Trophoblast cell (in vitro differentiated cells and primary cell): ENCODE data around the gene CLCNKB.
"Not testable (repeated sequence)": the region's sequence is repeated elsewhere in the genome, so short reads cannot be mapped to it uniquely, and the experiment has no call there.

Source experiments
- DNase-seq, 2 donors: peaks; one replicate each; pipeline ENCODE4 v3.0.0-alpha.2; 2016
- H2AFZ ChIP-seq: 2 replicates; pipeline ENCODE4 v1.6.1; 2013; ENCODE audit warnings: low read length, moderate library complexity, mild to moderate bottlenecking; ENCODE audit not compliant: insufficient read depth, poor library complexity
- H2AK5ac ChIP-seq: 2 replicates; pipeline ENCODE4 v1.6.1; 2013; ENCODE audit warnings: mild to moderate bottlenecking, low read length
- H2BK120ac ChIP-seq: 2 replicates; pipeline ENCODE4 v1.6.1; 2013; ENCODE audit warnings: low read length, mild to moderate bottlenecking, moderate library complexity; ENCODE audit not compliant: insufficient read depth, poor library complexity
- H2BK12ac ChIP-seq: 2 replicates; pipeline ENCODE4 v1.6.1; 2013; ENCODE audit warnings: mild to moderate bottlenecking, low read length, moderate library complexity
- H2BK5ac ChIP-seq: 2 replicates; pipeline ENCODE4 v1.6.1; 2013; ENCODE audit warnings: low read length, low read depth, moderate library complexity, mild to moderate bottlenecking; ENCODE audit not compliant: poor library complexity
- H3K14ac ChIP-seq: 2 replicates; pipeline ENCODE4 v1.6.1; 2013; ENCODE audit warnings: mild to moderate bottlenecking, low read length
- H3K18ac ChIP-seq: 2 replicates; pipeline ENCODE4 v1.6.1; 2013; ENCODE audit warnings: mild to moderate bottlenecking, low read length
- H3K23ac ChIP-seq: 2 replicates; pipeline ENCODE4 v1.6.1; 2013; ENCODE audit warnings: low read length
- H3K27ac ChIP-seq: 2 replicates; pipeline ENCODE4 v1.5.1; 2013; ENCODE audit warnings: low read depth, mild to moderate bottlenecking, inconsistent platforms, low read length, moderate library complexity
- H3K27me3 ChIP-seq: 2 replicates; pipeline ENCODE4 v1.6.1; 2013; ENCODE audit warnings: inconsistent platforms, mild to moderate bottlenecking, low read length, moderate library complexity; ENCODE audit not compliant: insufficient read depth
- H3K36me3 ChIP-seq, 2 experiments: 1 replicate in 1 of 2; 2 replicates in 1 of 2; pipeline ENCODE4 v1.6.1; 2013; ENCODE audit warnings: low read length in 2 of 2, mild to moderate bottlenecking in 2 of 2, moderate library complexity in 1 of 2; ENCODE audit not compliant: insufficient read depth in 2 of 2, control insufficient read depth in 1 of 2
- H3K4ac ChIP-seq: 2 replicates; pipeline ENCODE4 v1.6.1; 2013; ENCODE audit warnings: low read depth, mild to moderate bottlenecking, low read length, moderate library complexity
- H3K4me1 ChIP-seq, 2 experiments: 1 replicate in 1 of 2; 2 replicates in 1 of 2; pipeline ENCODE4 v1.6.1; 2013; ENCODE audit warnings: low read length in 2 of 2, mild to moderate bottlenecking in 2 of 2, moderate library complexity in 1 of 2; ENCODE audit not compliant: insufficient read depth in 2 of 2, control insufficient read depth in 1 of 2
- H3K4me2 ChIP-seq: 2 replicates; pipeline ENCODE4 v1.6.1; 2013; ENCODE audit warnings: inconsistent platforms, mild to moderate bottlenecking, low read length, moderate library complexity
- H3K4me3 ChIP-seq: 2 replicates; pipeline ENCODE4 v1.5.1; 2013; ENCODE audit warnings: mild to moderate bottlenecking, low read depth, low read length, inconsistent platforms
- H3K79me1 ChIP-seq: one replicate; pipeline ENCODE4 v1.6.1; 2013; ENCODE audit warnings: low read length
- H3K79me2 ChIP-seq: 2 replicates; pipeline ENCODE4 v1.6.1; 2013; ENCODE audit warnings: low read length, mild to moderate bottlenecking; ENCODE audit not compliant: control insufficient read depth, insufficient read depth, poor library complexity
- H3K9ac ChIP-seq: 2 replicates; pipeline ENCODE4 v1.6.1; 2013; ENCODE audit warnings: mild to moderate bottlenecking, low read length
- H3K9me3 ChIP-seq: 2 replicates; pipeline ENCODE4 v1.6.1; 2013; ENCODE audit warnings: low read depth, mild to moderate bottlenecking, control low read depth, inconsistent platforms, low read length; ENCODE audit not compliant: insufficient read depth
- H4K12ac ChIP-seq: 2 replicates; pipeline ENCODE4 v1.6.1; 2013; ENCODE audit warnings: low read depth, mild to moderate bottlenecking, low read length, moderate library complexity
- H4K8ac ChIP-seq: 2 replicates; pipeline ENCODE4 v1.6.1; 2013; ENCODE audit warnings: low read depth, mild to moderate bottlenecking, low read length, moderate library complexity
- H4K91ac ChIP-seq: one replicate; pipeline ENCODE4 v1.6.1; 2013; ENCODE audit warnings: low read depth, mild to moderate bottlenecking, low read length, moderate library complexity
- WGBS: extraction: QIAGEN DNeasy Blood & Tissue Kit; methylation state at CpG from one replicate; pipeline ENCODE4 v1.1.7; 2013; ENCODE audit warnings: missing lambda C conversion rate; ENCODE audit not compliant: insufficient read length, insufficient coverage; ENCODE audit errors: extremely low coverage; 5-methylcytosine and 5-hydroxymethylcytosine counted together

CLCNKB gene

GRCh38 chr1:16058394-16059120, 15.0 kb downstream of the CLCNKB start:
- not testable (repeated sequence) for H3K36me3 ChIP-seq, H3K9ac ChIP-seq, H3K79me2 ChIP-seq, H3K18ac ChIP-seq, H4K91ac ChIP-seq, H2AK5ac ChIP-seq, H4K12ac ChIP-seq, DNase-seq, H3K79me1 ChIP-seq, H2BK5ac ChIP-seq, H3K9me3 ChIP-seq, H3K27ac ChIP-seq, H3K4ac ChIP-seq, H3K27me3 ChIP-seq, H4K8ac ChIP-seq, H3K4me2 ChIP-seq, H3K23ac ChIP-seq, H2BK120ac ChIP-seq, H2BK12ac ChIP-seq, H2AFZ ChIP-seq, H3K4me1 ChIP-seq, H3K14ac ChIP-seq, H3K4me3 ChIP-seq
- WGBS, result no CpG with 5 or more reads among the region's 20 CpGs

GRCh38 chr1:16061266-16061665, 17.7 kb downstream of the CLCNKB start:
- DNase-seq, result peak in 1 of 2 donors; percentile 12
- no peak overlapping the region for H4K8ac ChIP-seq
- H3K4me1 ChIP-seq, result peaks cover 0 to 8% of the 10 kb centered on the region in 2 experiments
- H3K4me3 ChIP-seq, result no peak overlapping the region
- H3K23ac ChIP-seq, result no peak overlapping the region
- H3K9ac ChIP-seq, result no peak overlapping the region
- WGBS, result no CpG with 5 or more reads among the region's 3 CpGs
- H2BK5ac ChIP-seq, result no peak overlapping the region
- H4K91ac ChIP-seq, result no peak overlapping the region
- no peak overlapping the region for H2BK120ac ChIP-seq
- H2BK12ac ChIP-seq, result no peak overlapping the region
- no peaks in the 10 kb centered on the region for H3K9me3 ChIP-seq
- H3K79me2 ChIP-seq, result no peaks in the 10 kb centered on the region
- H4K12ac ChIP-seq, result no peak overlapping the region
- H3K27ac ChIP-seq, result no peak overlapping the region
- no peak overlapping the region for H2AK5ac ChIP-seq
- H3K4ac ChIP-seq, result no peak overlapping the region
- H2AFZ ChIP-seq, result no peak overlapping the region
- no peaks in the 10 kb centered on the region for H3K36me3 ChIP-seq
- no peaks in the 10 kb centered on the region for H3K79me1 ChIP-seq
- H3K4me2 ChIP-seq, result no peak overlapping the region
- no peaks in the 10 kb centered on the region for H3K27me3 ChIP-seq
- no peak overlapping the region for H3K14ac ChIP-seq
- no peak overlapping the region for H3K18ac ChIP-seq

- not testable (repeated sequence) for H3K14ac ChIP-seq, H3K23ac ChIP-seq, H3K27me3 ChIP-seq, H4K8ac ChIP-seq, H2BK120ac ChIP-seq, H3K79me2 ChIP-seq, H3K36me3 ChIP-seq, H3K4me3 ChIP-seq, H3K27ac ChIP-seq, H2BK12ac ChIP-seq, H3K4me1 ChIP-seq, H2AK5ac ChIP-seq, H3K18ac ChIP-seq, H3K9me3 ChIP-seq, H4K91ac ChIP-seq, H3K4me2 ChIP-seq, H2AFZ ChIP-seq, H3K9ac ChIP-seq, H4K12ac ChIP-seq, H3K4ac ChIP-seq, DNase-seq, H2BK5ac ChIP-seq, H3K79me1 ChIP-seq
- WGBS, result no CpG with 5 or more reads among the region's 18 CpGs
Measured at GRCh38 chr1:16061989-16062686, 18.6 kb downstream of the CLCNKB start.

- not testable (repeated sequence) for H3K9me3 ChIP-seq, H3K18ac ChIP-seq, H3K9ac ChIP-seq, H3K27me3 ChIP-seq, H4K12ac ChIP-seq, H2AK5ac ChIP-seq, H3K4ac ChIP-seq, H2BK120ac ChIP-seq, H3K23ac ChIP-seq, H3K79me2 ChIP-seq, H3K4me3 ChIP-seq, H3K4me1 ChIP-seq, H3K27ac ChIP-seq, H2BK5ac ChIP-seq, H2BK12ac ChIP-seq, H3K14ac ChIP-seq, H4K8ac ChIP-seq, H3K36me3 ChIP-seq, DNase-seq, H3K79me1 ChIP-seq, H4K91ac ChIP-seq, H2AFZ ChIP-seq, H3K4me2 ChIP-seq
- no CpG with 5 or more reads among the region's 9 CpGs for WGBS
Measured at GRCh38 chr1:16062687-16063075, 19.1 kb downstream of the CLCNKB start.
